Stimulated activated CD4-positive, alpha-beta T cell treated with anti-CD3 and anti-CD28 coated beads, TNF-alpha, amount 100 ng/mL, for 24 hours (primary cell): Measurements from ENCODE around the gene CAVIN2.

Source experiments
- DNase-seq, 3 experiments: peaks; one replicate each; pipeline ENCODE4 v3.0.0-alpha.2; 2020; ENCODE audit warnings: low read depth in 3 of 3

CAVIN2 gene

GRCh38 chr2:191864628-191865374, 17.9 kb upstream of the CAVIN2 start:
- no peak for DNase-seq

GRCh38 chr2:191863988-191864387, 17.1 kb upstream of the CAVIN2 start:
- DNase-seq: no peak

GRCh38 chr2:191862156-191862775, 15.4 kb upstream of the CAVIN2 start:
- DNase-seq: no peak

GRCh38 chr2:191860760-191861466, 14.0 kb upstream of the CAVIN2 start:
- no peak for DNase-seq

- DNase-seq: no peak
Observed at GRCh38 chr2:191859681-191860080, 12.8 kb upstream of the CAVIN2 start.

- DNase-seq: no peak
Observed at GRCh38 chr2:191857886-191858285, 11.0 kb upstream of the CAVIN2 start.

GRCh38 chr2:191857259-191857805, 10.4 kb upstream of the CAVIN2 start:
- no peak for DNase-seq

- DNase-seq: no peak
Observed at GRCh38 chr2:191856111-191856876, 9.4 kb upstream of the CAVIN2 start.

- no peak for DNase-seq
Observed at GRCh38 chr2:191855382-191855781, 8.5 kb upstream of the CAVIN2 start.

- DNase-seq: no peak
Observed at GRCh38 chr2:191854382-191855372, 7.8 kb upstream of the CAVIN2 start.

- DNase-seq: no peak
Observed at GRCh38 chr2:191853843-191854242, 7.0 kb upstream of the CAVIN2 start.

- DNase-seq: no peak
Observed at GRCh38 chr2:191851158-191851557, 4.3 kb upstream of the CAVIN2 start.

GRCh38 chr2:191848771-191849767, 2.2 kb upstream of the CAVIN2 start:
- DNase-seq: no peak

GRCh38 chr2:191847764-191848163, 876 bp upstream of the CAVIN2 start:
- no peak for DNase-seq

- no peak for DNase-seq
Observed at GRCh38 chr2:191845876-191846514, 893 bp downstream of the CAVIN2 start.

GRCh38 chr2:191845248-191845715, 1.6 kb downstream of the CAVIN2 start:
- no peak for DNase-seq

GRCh38 chr2:191844706-191845105, 2.2 kb downstream of the CAVIN2 start:
- DNase-seq: no peak

GRCh38 chr2:191840921-191841320, 6.0 kb downstream of the CAVIN2 start:
- no peak for DNase-seq
